T-helper 2 cell treated with Interferon-gamma antibody and Interleukin-4, amounts not matched to agents 100 ng/mL and 5 ng/mL, for 36 hours (primary cell): ENCODE results near the gene CDHR1. TPM values are rescaled to one million over a fixed set of nuclear protein-coding genes. Genes with fewer than 3 reads are reported as not detected.

Source experiments
- intact Hi-C: fragments of 100-400 bp; cut with micrococcal nuclease; formaldehyde crosslinking; loops from one replicate; pipeline ENCODE4 v1.15.1; 2023
- total RNA-seq: library from RNA; stranded (reverse); gene quantifications from 2 replicates; pipeline ENCODE4 v1.2.3, GENCODE V29; 2022

The CDHR1 gene
- total RNA-seq, 1 donor from 2014 or later: not detected

DNA sequence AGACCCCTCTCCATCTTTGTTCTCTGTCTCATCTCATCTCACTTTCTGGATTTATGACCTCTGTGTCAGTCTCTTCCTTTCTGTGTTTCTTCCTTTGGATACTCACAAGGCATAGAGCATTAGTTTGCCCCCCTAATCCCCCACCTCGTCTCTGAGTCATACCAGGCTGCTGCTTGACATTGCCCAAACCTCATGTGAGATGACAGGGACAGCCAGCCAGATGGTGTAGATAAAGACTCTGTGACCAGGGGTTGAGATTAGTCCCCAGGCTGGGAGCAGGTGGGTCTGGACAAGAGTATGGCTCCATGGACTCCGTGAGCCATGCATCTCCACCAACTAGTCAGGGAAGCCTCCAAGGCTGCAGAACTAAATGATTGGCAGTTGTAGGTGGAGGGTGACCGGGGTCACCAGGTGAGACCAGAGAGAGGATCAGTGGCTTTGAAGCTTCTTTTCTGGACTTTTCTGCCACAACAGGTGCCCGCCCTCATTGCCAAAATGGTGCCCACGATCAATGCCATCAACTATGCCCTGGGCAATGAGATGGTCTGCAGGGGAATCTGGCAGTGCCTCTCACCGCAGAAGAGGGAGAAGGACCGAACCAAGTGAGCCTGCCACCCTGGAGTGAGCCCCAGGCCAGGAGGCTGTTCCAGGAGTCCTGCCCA lies 63.8 kb downstream of the CDHR1 start:
- intact Hi-C loops: no loop called here

DNA sequence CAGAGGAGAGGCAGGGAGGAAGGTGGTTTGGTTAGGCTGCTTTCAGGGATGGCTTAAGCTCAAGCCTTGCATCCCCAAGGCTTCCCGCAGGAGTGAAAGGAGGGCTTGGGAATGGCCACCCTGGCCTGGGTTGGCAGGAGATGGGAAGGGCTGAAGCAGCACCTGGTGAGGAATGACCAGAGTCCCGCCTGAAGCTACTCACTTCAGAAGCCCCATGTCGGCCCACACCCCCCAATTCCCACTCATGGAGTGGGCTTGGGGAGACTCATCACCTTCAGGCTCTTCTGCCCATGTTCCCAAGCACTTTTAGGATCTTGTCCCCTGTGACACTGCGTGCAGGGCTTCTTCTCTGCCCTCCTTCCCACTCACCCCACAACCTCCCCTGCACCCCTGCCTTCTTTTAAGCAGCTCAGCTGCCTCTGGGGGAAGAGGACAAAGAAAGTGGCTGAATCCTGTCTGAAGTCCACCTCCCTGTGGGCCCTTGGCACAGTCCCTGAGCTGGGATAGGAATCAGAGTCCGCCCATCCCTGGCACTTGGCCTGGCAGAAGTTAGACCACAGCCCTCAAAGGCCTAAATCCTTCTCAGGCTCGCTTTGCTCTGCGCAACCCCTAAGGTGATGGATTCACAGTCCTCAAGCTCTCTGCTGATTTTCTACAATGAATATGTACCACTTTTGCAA lies 67.0 kb downstream of the CDHR1 start:
- intact Hi-C loops: loop anchor here (10.0 kb wide), 1 partner anchor 453 kb away; no protein-coding TSS in a partner anchor

DNA sequence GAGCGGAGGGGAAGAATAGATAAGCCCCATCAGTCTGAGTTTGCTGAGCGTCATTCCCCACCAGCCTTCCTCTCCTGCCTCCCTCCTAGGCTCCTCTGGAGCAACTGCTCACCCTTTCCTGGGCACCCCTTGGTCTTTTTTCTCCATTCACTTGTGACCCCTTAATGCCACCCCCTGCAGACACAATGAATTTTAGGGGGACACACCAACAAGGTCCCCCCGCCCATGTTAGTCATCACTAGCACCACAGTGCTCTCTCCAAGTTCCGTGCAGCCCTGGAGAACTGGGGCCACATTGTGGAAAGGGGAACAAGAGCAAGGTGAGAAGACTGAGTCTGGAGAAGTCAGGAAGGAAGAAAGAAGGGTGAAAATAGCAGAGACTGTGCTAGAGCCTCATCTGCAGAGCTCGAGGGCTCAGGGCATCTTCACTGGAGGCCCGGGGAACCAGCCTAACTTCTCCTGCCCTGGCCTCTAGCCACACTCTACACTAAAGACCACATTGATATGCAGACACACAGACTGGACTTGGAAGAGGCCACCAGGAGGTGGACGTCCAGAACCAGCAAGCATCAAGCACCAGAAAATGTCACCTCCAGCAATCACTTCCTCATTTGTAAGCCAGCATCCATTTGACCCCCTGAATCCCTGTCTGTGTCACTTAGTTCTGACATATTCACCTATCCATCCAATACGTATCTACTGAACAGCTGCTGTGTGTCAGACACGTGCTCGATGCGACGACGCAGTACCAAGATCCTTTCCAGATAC lies 68.0 kb downstream of the CDHR1 start:
- intact Hi-C loops: loop anchor here (10.0 kb wide), 1 partner anchor 452 kb away; no protein-coding TSS in a partner anchor

DNA sequence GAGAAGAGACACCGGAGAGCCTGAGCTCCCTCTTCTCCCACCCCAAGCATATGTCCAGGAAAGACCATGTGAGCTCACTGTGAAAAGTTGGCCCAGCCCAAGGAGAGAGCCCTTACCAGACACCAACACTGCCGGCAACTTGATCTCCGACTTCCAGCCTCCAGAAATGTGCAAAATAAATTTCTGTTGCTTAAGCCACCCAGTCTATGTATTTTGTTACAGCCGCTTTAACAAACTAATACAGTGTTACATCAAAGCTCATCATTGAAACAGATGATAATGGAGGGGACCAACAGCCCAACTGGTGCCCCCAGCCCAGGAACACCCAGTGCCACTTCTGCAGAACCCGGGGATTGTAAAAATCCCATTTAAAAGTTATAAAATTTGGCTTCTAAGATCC lies 69.4 kb downstream of the CDHR1 start:
- intact Hi-C loops: loop anchor here (1.0 to 10.0 kb wide), 3 partner anchors 111 to 451 kb away; no protein-coding TSS in a partner anchor

DNA sequence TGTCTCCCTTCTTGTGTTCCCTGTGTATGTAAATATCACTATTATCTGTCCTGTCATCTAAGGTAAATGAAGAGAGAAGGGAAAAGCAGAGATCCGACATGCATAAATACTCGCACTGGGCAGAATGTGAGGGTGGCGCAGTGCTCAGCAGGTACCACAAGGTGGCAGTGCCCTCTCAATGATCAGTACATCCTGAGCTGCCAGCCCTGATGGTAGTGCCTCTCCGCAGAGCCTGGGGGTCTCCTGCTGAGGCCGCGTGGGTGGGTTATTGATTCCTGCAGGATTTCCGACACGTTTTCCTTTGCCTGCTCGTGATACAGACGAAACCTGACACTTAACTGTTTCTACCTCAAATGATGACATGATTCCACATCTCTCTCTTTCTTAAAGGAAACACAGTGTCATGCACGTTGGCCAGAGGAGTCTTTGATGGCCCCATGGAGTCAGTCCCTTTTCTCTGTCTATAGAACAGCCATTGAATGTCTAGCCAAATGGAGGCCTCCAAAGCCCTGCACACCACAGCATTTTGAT lies 70.3 kb downstream of the CDHR1 start:
- intact Hi-C loops: loop anchor here (1.0 to 10.0 kb wide), 4 partner anchors 43 to 450 kb away; no protein-coding TSS in a partner anchor

DNA sequence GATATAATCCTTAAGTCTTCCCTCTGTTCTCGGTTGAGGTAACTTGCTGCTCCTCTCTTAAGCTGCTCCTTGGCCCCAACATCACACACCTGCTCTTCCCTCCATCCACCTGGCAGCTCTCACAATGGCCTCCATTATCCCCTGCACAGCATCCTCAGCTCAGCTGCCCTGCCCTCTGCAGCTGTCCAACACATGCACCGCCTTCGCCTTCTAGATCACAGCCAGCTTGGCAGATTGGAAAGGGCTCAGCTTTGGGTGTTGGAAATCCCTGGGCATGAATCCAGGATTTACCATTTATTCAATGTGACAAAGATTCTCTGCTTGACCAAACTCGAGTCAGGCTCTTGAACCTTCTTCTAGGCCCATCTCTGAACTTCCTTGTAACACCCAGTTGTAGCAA lies 71.1 kb downstream of the CDHR1 start:
- intact Hi-C loops: loop anchor here (2.0 to 10.0 kb wide), 3 partner anchors 42 to 449 kb away; no protein-coding TSS in a partner anchor

DNA sequence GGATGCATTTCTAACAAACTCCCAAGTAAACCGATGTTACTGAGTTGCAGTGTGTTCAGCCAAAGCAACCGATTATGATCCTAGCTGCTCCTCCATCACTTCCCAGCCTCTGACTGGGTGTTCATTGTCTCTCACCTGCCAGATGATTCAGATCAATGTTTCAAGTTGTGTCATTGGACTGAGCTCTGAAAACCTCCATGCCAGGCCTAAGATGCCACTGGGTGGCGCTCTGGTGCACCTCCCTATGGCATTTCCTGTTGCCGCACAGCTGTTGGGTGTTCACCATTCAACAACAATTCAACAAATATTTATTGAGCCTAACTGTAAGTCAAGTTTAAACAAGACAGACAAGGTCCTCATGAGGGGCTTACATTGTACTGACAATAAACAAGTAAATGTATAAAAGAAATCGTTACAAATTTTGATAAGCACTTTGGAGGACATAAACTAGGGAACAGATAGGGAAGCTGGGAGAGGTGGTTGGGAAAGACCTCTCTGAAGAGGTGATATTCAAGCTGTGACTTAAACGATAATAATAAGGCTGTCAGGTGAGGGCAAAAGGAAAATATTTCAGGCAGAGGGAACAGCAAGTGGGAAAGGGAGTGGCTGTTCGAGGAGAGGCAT lies 73.3 kb downstream of the CDHR1 start:
- intact Hi-C loops: loop anchor here (1.0 to 10.0 kb wide), 4 partner anchors 40 to 447 kb away; no protein-coding TSS in a partner anchor

DNA sequence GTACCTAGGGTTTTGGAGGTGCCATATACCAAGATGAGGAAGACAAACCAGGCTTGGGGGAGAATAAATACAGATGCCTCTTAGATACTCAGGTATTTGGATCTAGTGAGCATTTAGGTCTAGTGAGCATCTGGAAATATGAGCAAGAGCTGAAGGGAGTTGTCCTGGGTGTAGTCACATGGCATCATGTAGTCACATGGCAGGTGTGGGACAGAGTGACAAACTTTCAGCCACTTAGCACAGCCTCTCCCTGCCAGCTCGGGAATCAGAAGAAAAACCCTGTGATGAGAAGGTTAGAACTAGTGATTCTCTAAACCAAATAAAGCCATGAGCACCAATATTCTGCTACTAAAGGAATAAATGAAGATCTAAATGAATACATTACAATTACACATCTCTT lies 74.8 kb downstream of the CDHR1 start:
- intact Hi-C loops: loop anchor here (5.0 to 10.0 kb wide), 2 partner anchors 38 to 446 kb away; no protein-coding TSS in a partner anchor

Other genes with a start within 250 kb of the CDHR1 start
- 112 and 114 TPM in 2 replicates for gene GHITM, start 55.0 kb upstream of the CDHR1 start, total RNA-seq
- gene GPR15LG, start 20.7 kb upstream of the CDHR1 start, total RNA-seq: not detected in 2 replicates
- gene LRIT2, start 31.0 kb downstream of the CDHR1 start, total RNA-seq: not detected in 2 replicates
- gene LRIT1, start 47.0 kb downstream of the CDHR1 start, total RNA-seq: not detected in 2 replicates
- gene RGR, start 50.5 kb downstream of the CDHR1 start, total RNA-seq: not detected in 2 replicates
- gene CCSER2, start 134.1 kb downstream of the CDHR1 start, total RNA-seq: 67.2 and 68.7 TPM in 2 replicates